ENCODE data around the gene DHX35.

DNA sequence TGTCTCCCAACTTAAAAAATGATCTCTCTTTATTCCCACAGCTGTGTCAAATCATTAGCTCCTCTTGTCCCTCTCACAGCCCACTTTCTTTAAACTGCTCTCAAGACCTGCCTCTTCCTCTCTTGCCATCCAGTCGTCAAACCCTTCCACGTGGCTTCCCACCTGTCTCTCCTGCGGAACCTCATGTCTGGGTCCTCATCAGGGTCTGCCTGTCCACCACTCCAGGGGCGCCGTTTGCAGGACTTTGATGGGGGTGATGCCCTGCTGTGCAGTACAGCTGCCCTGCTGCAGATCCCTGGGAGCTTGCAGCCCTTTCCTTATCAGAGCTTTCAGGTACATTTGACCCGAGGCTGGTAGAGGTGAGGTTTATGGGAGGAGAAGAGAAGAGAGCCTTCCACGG, 114.8 kb downstream of the DHX35 start:
- TF ChIP-seq, protein P1, sequence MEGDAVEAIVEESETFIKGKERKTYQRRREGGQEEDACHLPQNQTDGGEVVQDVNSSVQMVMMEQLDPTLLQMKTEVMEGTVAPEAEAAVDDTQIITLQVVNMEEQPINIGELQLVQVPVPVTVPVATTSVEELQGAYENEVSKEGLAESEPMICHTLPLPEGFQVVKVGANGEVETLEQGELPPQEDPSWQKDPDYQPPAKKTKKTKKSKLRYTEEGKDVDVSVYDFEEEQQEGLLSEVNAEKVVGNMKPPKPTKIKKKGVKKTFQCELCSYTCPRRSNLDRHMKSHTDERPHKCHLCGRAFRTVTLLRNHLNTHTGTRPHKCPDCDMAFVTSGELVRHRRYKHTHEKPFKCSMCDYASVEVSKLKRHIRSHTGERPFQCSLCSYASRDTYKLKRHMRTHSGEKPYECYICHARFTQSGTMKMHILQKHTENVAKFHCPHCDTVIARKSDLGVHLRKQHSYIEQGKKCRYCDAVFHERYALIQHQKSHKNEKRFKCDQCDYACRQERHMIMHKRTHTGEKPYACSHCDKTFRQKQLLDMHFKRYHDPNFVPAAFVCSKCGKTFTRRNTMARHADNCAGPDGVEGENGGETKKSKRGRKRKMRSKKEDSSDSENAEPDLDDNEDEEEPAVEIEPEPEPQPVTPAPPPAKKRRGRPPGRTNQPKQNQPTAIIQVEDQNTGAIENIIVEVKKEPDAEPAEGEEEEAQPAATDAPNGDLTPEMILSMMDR (conservative IDR thresholded peaks at IDR 0.05 in 1 of 2, IDR thresholded peaks at IDR 0.05 in 1 of 2; ENCODE audit: extremely low read depth in 1 of 2, insufficient read depth in 1 of 2, low read depth in 1 of 2, low read length in 2 of 2) = no peak
- no peak for TF ChIP-seq EZH2 (IDR thresholded peaks at IDR 0.05; ENCODE audit: borderline replicate concordance, low read length)
